AML-193 (cell line): ENCODE measurements around the gene REM1.

Experiments used
- DNase-seq, 2 experiments: peaks; one replicate each; lab custom pipeline; 2025; lab: John Stamatoyannopoulos, UW

The REM1 gene

DNA sequence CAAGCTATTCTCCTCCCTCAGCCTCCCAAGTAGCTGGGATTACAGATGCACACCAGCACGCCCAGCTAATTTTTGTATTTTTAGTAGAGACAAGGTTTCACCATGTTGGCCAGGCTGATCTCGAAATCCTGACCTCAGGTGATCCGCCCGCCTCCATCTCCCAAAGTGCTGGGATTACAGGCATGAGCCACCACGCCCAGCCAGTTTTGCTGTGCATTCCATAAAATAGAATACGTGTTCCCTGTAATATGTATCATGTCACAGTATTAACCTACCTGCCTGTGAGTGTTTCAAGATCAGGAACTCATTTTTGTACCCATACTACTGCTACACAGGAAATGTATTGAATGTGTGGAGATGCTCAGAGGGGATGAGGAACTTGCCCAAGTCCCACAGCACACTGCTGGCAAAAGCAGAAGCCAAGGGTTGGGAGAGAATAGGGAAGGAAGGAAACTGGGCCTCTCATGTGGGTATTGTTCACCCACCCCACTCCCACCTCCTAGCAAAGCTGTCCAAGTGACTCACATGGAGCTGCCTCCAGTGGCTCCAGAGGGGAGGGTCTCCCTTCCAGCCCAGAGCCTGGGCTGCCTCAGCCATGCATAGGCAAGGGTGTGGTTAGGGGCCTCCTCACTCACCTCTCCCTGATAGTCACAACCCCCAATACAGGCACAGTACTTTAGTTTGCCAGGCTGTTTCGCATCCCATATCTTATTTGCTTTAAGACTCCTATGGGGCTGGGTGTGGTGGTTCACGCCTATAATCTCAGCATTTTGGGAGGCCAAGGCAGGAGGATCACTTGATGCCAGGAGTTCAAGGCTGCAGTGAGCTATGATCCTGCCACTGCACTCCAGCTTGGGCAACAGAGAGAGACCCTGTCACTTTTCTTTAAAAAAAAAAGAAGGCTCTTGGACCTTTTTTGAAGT, 48.5 kb downstream of the REM1 start:
- peak; percentile 89 to 96 for DNase-seq

- no peak for DNase-seq
Measured at GRCh38 chr20:31527266-31527665, 52.2 kb downstream of the REM1 start.
